SKM-1 (cell line): ENCODE results near the gene PNKP.

Experiments
- DNase-seq: peaks from one replicate; lab custom pipeline; 2025; ENCODE audit not compliant: unreplicated experiment; lab: John Stamatoyannopoulos, UW

The PNKP gene

DNA sequence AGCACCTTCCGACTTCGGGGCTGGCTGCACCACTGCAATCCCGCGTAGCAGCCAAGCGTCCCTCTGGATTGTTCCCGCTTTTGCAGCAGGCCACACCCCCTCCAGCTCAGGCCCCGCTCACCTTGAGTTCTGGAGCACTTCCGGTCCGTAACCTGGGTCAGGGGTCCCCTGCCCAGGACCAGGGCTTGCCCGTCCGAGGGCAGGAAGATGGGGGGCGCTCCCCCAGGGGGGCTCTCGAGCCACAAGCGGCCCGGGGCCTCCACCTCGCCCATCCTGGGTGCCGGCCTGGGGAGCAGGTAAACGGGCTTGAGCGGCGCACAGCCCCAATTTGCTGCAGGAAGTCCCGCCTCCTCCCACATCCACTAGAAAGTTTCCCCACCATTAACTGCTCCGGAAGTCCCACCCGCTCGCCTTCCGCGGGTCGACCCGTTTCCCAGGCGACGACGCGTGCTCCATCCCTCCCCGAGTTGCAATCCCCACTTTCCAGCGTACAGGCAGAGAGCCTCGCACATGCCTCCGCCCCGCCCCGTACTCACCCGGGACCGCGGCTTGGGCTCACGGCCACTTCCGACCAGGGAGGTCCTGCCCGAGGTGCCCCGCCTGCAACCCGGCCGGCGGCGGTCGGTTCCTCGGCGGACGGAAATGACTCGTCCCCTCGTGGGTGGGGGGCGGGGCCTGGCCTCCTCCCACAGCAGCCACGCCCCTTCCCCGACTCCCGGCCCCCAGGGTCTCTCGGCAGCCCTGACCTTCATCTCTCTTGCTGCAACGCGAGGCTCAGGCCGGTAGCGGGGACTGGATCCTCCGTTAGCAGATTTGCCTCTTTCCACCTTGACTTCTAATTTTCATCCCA lies at the start of gene PNKP:
TSS of gene PNKP (minus strand) at position 644 of the 850 bp plus-strand sequence. CDS start at position 272, 372 bp downstream.
- peak; percentile 54 for DNase-seq

DNA sequence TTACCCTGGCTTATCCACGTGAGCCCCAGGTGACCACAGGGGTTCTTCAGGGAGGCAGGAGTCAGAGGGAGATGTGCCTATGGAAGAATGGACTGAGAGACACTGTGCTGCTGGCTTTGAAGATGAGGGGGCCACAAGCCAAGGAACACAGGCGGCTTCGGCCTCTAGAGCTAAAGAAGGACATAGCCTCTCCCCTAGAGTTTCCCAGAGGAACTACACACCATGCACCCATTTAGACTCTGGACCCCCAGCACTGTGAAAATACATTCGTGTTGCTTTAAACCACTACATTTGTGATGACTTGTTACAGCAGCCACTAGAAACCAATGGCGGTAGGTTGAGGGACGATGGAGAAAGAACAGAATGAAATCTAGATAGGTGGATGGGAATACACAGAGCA lies 47.9 kb upstream of the PNKP start:
- no peak for DNase-seq

DNA sequence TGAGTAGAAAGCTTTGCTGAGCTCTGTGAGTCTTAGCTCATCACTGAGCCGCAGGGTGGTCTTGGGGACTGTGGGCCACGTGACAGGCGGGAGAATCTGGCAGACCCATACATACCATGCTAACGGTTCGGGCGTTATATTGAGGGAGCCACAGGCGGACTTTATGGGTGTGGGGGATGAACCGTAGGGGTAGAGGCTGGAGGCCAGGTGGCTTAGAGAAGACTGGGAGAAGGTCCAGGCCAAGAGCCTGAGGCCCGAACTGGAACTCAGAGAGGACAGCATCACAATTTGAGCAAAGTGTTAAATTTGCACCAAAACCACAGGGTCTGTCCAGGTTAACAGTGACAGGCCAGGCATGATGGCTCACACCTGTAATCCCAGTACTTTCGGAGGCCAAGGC lies 46.3 kb upstream of the PNKP start:
- DNase-seq = no peak

DNA sequence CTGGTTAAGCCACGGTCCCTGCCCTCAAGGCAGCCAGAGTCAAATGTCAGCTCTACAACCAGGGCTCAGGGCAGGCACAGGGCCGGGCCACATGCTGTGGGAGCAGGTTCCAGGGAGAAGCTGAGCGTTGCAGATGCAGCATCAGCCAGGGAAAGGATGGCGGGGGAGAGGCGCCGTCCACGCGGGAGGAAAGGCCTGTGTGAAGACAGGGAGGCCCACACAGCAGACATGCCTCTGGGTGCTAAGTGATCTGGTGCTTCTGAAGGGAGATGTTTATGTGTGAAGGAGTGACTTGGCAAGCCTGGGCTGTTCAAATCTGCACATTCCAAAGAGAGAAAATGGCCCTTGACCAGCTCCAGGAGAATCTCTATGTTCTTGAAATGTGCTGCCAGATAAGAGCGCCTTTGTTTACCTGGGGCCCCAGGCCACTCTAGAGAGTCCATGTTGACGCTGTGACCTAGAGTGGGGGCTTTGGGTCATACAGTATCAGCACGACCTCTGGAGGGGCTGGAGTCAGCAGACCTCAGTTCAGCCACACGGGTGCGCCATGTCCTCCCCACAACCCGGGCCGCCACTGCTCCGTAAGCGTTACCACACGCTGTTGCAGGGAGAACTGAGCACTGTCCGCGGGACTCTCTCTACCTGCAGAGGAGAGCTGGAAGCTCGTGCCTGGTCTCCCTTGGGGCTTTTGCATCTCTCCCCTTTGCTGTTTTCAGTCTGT lies 45.7 kb upstream of the PNKP start:
- no peak for DNase-seq

DNA sequence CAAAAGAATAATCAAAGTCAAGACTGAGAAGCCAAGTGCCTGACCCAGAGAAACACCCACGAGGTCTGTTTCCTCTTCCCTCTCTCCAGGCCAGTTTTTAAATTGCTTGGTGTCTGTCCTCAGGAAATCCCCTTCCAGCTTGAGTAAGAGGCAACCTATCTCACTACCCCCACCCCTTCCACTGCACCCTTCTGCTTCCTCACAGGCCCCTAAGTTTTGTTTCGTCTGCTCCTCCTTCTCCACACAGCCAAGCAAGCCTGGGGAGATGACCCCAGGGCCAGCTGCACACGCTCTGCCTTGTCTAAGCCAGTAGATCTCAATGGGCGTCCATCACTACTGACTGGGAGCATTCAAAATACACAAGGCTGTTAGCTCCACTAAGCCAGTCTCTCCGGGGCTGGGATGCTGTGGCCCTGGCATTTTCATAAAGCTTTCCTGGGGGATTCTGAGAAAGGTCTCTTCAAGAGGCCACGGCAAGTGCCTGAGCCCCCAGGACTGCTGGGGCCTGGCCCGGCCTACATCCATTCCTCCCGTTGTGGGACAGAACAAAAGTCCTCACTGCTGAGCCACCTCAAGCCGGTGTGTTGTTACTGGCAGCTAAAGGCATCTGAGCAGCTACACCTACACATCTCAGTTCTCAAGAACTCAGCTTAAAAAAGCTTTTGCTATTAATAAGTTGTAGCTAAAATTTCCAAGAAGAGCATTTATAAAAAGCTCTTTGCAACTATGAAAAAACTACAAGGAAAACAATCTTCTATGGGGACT lies 44.2 kb upstream of the PNKP start:
- peak; percentile 2 for DNase-seq

DNA sequence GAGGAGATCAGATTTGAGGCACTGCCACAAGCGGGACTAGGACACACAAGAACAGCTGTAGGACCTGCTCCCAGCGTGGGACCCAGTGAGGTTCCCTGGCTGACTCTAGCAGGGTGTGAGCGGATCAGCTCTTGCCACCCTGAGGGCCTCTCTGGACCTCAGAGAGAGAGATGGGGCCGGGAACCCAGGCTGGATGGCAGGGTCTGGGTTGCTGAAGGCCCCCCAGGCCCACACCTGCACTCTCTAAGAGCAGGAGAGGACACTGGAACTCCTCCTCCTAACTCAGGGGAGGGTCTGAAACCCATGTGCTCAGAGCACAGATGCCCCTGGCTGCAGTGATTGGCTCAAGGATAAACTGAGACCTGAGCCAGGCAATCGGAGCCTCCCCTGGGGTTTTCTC lies 42.8 kb upstream of the PNKP start:
- DNase-seq = no peak

DNA sequence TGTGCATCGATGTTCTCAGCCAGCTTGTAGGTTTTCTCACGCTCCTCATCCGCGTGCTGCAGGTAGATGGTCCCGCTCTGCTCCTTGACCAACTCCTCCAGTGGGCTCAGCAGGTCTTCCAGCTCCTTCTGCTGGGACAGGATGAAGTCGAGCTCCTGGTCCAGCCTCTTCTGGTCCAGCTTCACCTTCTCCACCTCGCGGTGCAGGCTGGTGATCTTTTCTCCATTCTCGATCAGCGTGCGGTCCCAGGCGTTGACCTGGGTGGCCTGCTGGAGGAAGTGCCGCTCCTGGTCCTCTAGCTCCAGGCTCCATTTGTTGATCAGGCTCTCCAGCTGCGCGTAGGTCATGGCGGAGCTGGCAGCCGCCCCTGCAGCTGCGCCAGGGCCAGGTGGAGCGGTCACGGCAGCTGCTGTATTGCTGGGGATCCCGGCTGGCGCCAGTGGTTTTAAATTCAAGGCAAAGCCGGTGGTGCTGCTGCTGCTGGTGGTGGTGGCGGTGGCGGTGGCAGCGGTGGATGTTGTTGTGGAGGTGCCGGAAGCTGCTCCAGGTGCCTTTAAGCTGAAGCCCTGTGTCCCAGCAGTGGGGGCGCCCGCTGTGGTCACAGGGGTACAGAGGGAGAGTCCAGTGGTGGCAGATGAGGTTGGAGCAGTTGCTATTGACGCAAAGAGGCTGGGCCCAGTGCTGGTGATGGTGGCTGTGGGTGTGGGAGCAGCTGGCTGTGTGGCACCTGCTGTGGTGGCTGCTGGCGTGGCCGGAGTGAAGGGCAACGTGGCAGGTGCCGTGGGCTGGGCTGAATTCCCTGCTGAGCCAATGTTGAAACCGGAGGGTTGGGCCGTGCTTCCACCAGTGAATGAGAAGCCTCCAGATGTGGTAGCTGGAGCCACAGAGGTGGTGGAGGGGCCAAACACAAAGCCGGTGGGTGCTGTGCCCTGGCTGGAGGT lies 41.4 kb upstream of the PNKP start:
- DNase-seq = no peak

DNA sequence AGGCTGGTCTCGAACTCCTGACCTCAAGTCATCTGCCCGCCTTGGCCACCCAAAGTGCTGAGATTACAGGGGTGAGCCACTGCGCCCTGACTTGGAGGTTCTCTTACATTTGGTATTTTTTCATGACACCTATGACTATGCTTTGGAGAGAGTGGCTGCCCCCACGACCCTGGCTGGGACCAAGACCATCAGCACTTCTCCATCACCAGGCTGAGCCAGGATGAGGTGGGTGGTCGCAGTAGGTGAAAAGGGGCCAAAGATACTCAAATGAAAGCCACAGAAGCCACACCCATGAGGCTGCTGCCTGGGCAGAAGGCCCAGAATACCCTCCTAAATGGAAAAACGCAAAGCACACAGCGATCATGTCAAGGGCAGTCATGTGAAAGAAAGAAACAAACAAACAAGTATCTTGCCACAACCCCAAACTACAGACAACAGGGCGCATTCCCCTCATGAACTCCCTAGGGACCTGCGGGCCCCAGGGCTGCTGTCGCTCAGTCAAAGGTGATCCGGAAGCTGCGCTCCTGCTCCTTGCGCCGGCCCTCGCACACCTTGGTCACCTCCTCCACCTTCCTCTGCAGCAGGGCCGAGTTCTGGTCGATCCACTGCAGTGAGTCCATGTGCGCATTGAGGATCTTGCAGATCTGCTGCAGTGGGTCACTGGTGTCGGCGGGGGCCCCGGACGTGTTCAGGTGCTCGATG lies 40.5 kb upstream of the PNKP start:
- no peak for DNase-seq

DNA sequence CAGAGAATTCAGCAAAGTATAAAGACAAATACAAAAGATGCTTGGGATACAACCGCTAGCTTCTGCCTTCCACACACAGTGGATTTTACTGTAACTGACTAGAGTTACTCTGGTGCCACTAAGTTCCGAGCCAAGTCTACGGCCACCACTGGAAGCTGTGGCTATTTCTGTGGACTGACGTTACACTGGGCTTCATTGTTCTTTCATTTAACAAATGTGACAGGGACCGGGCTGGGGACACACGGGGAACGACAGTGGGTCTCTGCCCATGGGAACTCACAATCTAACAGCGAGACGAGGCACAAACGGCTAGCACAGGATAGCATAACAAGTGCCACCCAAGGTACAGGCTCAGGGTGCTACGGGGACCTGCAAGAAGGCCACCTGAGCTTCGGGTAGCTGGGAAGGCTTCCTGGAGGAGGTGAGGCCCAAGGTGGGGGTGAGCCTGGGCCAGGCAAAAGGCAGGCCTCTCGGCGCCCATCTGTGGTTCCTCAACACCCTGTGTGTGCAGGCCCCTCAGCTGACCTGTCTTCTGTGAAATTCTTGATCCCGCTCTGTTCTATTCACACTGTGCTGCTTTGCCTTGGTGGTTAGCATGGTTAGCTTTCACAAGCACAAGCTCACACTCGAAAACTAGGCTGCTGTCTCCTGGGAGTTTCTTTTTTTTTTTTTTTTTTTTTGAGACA lies 39.6 kb upstream of the PNKP start:
- DNase-seq = no peak

DNA sequence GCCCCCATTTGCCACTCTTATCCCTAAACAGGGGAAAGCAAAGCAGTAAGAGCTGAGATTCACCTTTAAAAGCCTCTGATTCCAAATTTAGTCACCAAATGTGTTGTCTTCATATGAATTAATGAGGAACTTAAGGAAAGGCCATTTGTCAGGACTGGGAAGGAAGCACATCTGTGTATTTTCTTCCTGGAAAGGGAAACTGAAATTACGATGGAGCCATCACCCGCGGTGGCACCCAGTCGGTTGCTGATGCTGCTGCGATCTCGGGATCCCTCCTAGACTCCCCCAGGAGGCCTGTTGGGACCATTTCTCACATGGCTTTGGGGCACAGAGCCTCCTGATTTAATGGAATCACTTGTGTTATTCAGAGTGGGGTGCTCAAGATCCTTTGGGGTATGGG lies 36.8 kb upstream of the PNKP start:
- no peak for DNase-seq

DNA sequence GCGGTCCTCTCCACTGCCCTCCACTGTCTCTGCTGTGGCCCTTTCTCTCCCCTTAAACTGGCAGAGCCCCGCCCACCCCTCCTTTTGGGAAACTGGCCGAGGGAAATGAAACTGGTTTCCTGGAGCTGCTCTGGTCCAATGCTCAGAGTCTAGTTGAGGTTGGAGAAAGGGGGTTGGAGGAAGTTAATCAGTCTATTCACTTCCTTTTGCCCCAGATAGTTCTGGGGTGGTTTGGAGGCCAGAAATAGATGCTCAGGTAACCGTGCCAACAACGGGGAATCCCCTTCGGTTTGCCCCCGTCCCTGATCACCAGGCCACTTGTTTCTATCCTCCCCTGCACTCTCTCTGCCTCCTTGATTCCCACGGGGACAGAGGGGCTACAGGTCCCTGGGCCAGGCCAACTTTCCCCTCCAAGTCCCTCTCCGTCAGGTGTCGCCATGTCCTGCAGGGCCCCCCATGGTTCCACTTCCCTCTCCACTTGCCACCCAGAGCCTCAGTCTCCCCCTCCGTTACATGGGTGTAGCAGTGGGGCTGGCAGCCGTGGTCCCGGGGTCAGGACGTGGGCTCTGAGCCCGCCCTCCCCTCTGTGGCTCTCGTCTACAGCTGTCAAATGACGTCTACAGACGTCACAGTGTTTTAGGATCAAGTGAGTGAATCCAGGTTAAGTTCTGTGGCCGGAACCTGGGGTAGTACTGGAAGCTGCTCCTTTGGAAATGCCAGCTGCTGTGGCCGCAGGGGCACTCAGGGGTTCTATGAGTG lies 29.7 kb upstream of the PNKP start, which contains the start of gene IL4I1:
TSS of gene IL4I1 (minus strand) at position 25 of the 759 bp plus-strand sequence. CDS start 727 bp downstream, outside the sequence.
- DNase-seq = no peak

DNA sequence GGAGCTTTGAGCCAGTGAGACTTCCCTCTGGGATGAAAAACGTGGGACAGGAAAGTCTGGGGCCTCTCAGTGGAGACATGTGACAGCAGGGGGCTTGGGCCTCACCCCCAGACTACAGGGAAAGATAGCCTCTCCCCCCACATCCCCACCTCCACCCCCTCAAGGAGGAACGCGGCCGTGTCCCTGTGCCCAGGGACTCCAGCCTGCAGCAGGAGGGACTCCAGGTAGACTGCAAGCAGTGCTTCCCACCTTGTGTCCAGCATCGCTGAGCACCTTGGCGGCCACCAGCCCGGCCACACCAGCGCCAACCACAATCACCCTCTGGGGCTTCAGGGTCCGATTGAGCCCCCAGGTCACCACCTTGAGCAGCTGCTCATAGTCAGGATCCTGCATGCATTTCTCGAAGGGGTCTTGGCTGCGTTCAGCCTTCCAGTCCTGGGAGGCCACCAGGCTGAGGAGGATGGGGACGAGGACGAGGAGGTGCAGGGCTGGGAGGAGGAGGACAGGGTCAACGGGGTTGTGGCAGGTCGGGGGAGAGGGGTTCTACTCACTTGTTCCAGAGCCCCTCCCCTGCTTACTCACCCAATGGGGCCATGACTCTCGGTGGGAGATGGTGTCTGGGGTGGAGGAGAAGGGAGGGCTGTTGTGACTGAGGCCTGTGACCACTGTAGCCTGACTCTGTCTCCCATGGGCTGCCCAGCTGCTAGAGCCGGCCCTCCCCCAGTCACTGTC lies 28.4 kb upstream of the PNKP start:
- DNase-seq = no peak

DNA sequence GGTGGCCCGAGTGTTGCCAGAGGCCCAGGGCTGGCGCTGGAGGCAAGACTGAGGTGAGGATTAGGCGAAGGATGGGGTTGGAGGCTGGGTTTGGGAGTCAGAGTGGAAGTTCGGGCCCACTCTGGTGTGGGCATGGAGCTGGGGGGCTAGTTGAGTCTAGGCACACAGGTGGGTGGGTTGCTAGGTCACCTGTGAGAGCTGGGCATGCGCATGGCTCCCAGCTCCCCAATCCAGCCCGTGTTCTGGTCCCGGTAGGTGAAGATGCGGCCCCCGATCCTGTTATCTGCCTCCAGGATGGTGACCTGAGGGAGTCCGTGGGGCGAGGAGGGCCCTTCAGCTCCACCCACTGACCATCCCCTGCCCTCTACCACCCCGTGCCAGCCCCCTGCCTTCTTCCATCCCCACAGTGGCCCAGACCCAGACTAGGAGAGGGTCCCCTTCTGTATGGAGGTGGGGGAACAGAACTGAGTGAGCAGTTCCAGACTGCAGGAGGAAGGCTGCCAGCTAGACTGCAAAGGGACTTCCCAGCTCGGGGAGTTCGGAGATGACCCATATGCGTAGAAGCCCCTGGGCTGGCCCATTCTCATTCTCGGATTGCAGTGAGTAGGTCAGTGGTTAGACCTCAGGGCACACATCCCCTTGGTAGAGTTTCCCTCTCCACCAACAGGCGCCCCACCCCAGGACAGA lies 27.6 kb upstream of the PNKP start:
- DNase-seq = no peak

DNA sequence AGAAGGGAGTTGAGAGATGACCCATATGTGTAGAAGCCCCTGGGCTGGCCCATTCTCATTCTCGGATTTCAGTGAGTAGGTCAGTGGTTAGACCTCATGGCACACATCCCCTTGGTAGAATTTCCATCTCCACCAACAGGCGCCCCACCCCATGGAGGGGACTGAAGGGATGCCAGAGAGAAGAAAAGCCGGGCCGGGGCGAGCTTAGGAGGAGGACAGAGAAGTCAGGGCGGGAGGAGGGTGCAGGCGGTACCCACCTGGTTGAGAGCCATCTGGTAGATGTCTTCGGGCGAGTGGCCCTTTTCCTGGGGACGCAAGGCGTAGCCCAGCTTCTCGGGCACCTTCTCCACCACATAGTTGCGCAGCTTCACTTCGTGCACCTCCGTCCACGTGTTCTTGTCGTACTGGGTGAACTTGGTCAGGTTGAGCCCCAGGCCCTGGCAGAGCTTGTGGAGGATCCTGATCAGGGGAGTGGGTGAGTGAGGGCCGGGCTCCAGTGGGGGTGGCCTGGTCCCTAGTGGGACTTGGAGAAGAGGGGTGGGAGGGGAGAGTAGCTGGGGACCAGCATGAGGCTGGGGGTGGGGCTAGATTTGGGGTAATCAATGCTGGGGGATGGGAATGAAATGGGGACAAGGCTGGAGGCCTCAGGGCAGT lies 26.8 kb upstream of the PNKP start:
- no peak for DNase-seq

DNA sequence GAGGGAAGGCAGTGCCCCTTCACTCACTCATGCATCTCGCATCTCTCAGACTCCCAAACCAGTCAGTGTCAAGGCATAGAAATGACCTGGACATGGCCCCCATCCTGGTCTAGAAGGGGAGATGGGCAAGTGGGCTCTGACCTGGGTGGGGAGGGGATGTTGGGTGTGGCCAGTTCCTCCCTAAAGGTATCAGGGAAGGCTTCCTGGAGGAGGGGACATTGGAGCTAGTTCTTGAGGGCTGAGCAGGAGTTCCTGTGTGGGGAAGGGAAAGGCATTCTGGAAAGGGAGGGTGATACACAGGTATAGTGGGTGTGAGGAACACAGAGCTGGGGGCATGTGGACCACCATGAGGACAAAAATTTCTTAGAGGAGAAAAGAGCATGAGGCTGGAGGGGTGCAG lies 25.3 kb upstream of the PNKP start:
- no peak for DNase-seq

DNA sequence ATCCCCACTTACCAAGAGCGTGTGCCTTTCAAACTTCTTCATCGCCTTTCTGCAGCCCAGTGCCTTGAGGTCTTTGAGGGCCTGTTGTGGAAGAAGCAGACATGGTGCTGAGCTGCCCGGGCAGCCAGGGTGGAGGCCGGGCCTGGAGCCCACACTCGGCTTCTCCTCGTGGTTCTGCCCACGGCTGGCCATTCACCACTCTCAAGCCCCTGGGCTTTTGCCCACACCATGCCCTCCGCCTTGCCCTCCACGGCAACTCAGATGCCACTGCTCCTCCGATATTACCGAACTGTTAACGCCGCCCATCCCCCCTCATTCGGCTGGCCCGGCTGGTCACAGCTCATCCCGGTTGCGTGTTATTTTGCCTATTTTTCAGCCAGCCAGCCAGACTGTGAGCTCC lies 24.0 kb upstream of the PNKP start:
- no peak for DNase-seq
